Right atrium auricular region (tissue), 2 donors: ENCODE data around the gene GAN. TPM values are rescaled to one million over a fixed set of nuclear protein-coding genes. Genes with fewer than 3 reads are reported as not detected.
A peak's percentile ranks its signal among the peaks of the same experiment; 100 is the strongest.

Experiments
- DNase-seq: peaks from one replicate; pipeline ENCODE4 v3.0.0-alpha.2; 2019; ENCODE audit warnings: low spot score
- H3K27ac ChIP-seq, 2 donors: fragments of 200-600 bp; sonication (generic); 1 replicate in 1 of 2; 2 replicates in 1 of 2; pipeline ENCODE4 v1.5.1; 2016 to 2019
- H3K27me3 ChIP-seq, 2 donors: fragments of 200-600 bp; sonication (generic); one replicate each; pipeline versions ENCODE4 v1.5.1 to v1.6.0; 2017 to 2019
- H3K36me3 ChIP-seq: fragments of 200-600 bp; sonication (generic); one replicate; pipeline ENCODE4 v1.5.1; 2016
- H3K4me1 ChIP-seq, 2 donors: fragments of 200-600 bp; sonication (generic); one replicate each; pipeline versions ENCODE4 v1.5.1 to v1.6.0; 2017 to 2019
- H3K4me3 ChIP-seq, 2 donors: fragments of 200-600 bp; sonication (generic); 1 replicate in 1 of 2; 2 replicates in 1 of 2; pipeline ENCODE4 v1.5.1; 2017 to 2019; ENCODE audit warnings: mild to moderate bottlenecking in 1 of 2, moderate library complexity in 1 of 2
- H3K9me3 ChIP-seq, 2 donors: fragments of 200-600 bp; sonication (generic); one replicate each; pipeline ENCODE4 v1.5.1; 2019
- CTCF ChIP-seq, 2 donors: fragments of 200-600 bp; sonication (generic); IDR thresholded peaks; one replicate each; pipeline ENCODE4 v1.5.1; 2019; ENCODE audit warnings: antibody characterized with exemption in 2 of 2
- total RNA-seq, 2 donors: library from RNA; depleted of rRNA; stranded (reverse); fragments of >200 nt; gene quantifications; one replicate each; pipeline ENCODE4 v1.1.0, GENCODE V29; 2016

Gene GAN
- total RNA-seq, 2 donors from 2014 or later, result 8.8 to 10.7 TPM

GRCh38 chr16:81371106-81371505 lies 56.3 kb downstream of the GAN start:
- H3K36me3 ChIP-seq, result peaks cover 17% of the 10 kb centered on the region
- H3K27me3 ChIP-seq, result no peaks in the 10 kb centered on the region
- H3K4me3 ChIP-seq, result no peak overlapping the region
- no peak for TF ChIP-seq CTCF (IDR thresholded peaks at IDR 0.05)
- H3K27ac ChIP-seq, result no peak overlapping the region
- no peaks in the 10 kb centered on the region for H3K4me1 ChIP-seq
- DNase-seq, result no peak
- H3K9me3 ChIP-seq, result no peaks in the 10 kb centered on the region

GRCh38 chr16:81374550-81374949 lies 59.8 kb downstream of the GAN start:
- H3K4me3 ChIP-seq, result no peak overlapping the region
- no peaks in the 10 kb centered on the region for H3K27me3 ChIP-seq
- TF ChIP-seq CTCF (IDR thresholded peaks at IDR 0.05), result no peak
- H3K36me3 ChIP-seq, result peaks cover 25% of the 10 kb centered on the region
- no peaks in the 10 kb centered on the region for H3K9me3 ChIP-seq
- DNase-seq, result no peak
- no peaks in the 10 kb centered on the region for H3K4me1 ChIP-seq
- H3K27ac ChIP-seq, result no peak overlapping the region

- no peak for DNase-seq
- peaks cover 18% of the 10 kb centered on the region for H3K36me3 ChIP-seq
- H3K27ac ChIP-seq, result no peak overlapping the region
- TF ChIP-seq CTCF (IDR thresholded peaks at IDR 0.05), result no peak
- H3K27me3 ChIP-seq, result no peaks in the 10 kb centered on the region
- H3K4me1 ChIP-seq, result no peaks in the 10 kb centered on the region
- no peak overlapping the region for H3K4me3 ChIP-seq
- H3K9me3 ChIP-seq, result no peaks in the 10 kb centered on the region
Measured at GRCh38 chr16:81376880-81377279, 62.1 kb downstream of the GAN start.

GRCh38 chr16:81378049-81378448 lies 63.3 kb downstream of the GAN start:
- Histone ChIP-seq H3K27ac (no peak overlapping the region), H3K36me3 (peaks cover 13% of the 10 kb centered on the region), H3K27me3 (no peaks in the 10 kb centered on the region), H3K4me1 (no peaks in the 10 kb centered on the region), H3K9me3 (no peaks in the 10 kb centered on the region), H3K4me3 (no peak overlapping the region)
- no peak for TF ChIP-seq CTCF (IDR thresholded peaks at IDR 0.05)
- DNase-seq, result no peak

GRCh38 chr16:81380932-81381331 lies 66.2 kb downstream of the GAN start:
- Histone ChIP-seq H3K27ac (no peak overlapping the region), H3K9me3 (no peaks in the 10 kb centered on the region), H3K4me3 (no peak overlapping the region), H3K4me1 (peaks cover 0 to 5% of the 10 kb centered on the region in 2 donors), H3K27me3 (no peaks in the 10 kb centered on the region), H3K36me3 (peaks cover 13% of the 10 kb centered on the region)
- no peak for DNase-seq
- TF ChIP-seq CTCF (IDR thresholded peaks at IDR 0.05), result no peak

GRCh38 chr16:81384006-81384405 lies 69.2 kb downstream of the GAN start:
- H3K27me3 ChIP-seq, result no peaks in the 10 kb centered on the region
- H3K36me3 ChIP-seq, result no peaks in the 10 kb centered on the region
- TF ChIP-seq CTCF (IDR thresholded peaks at IDR 0.05), result no peak
- peaks cover 0 to 5% of the 10 kb centered on the region in 2 donors for H3K4me1 ChIP-seq
- no peak overlapping the region for H3K4me3 ChIP-seq
- H3K9me3 ChIP-seq, result no peaks in the 10 kb centered on the region
- DNase-seq, result no peak
- H3K27ac ChIP-seq, result peak overlapping the region; percentile 30 to 40
